ENCODE data around the gene TMEM87B. TPM values are rescaled to one million over a fixed set of nuclear protein-coding genes. Genes with fewer than 3 reads are reported as not detected.

TMEM87B gene
- total RNA-seq, 1 experiment from 2014 or later = 10.5 TPM

- Histone ChIP-seq H4K5ac (ENCODE audit: insufficient read length, low read depth, low read length) (no peak overlapping the region), H4K91ac (ENCODE audit: insufficient read length, low read depth, low read length) (no peak overlapping the region), H2BK5ac (ENCODE audit: insufficient read length, low read length) (no peak overlapping the region), H3K14ac (ENCODE audit: insufficient read depth, low read length) (no peak overlapping the region), H4K20me1 (ENCODE audit: control insufficient read depth, insufficient read depth, insufficient read length) (no peaks in the 10 kb centered on the region), H2BK20ac (ENCODE audit: low read depth, low read length, poor library complexity, severe bottlenecking) (no peak overlapping the region), H3K18ac (ENCODE audit: insufficient read length, low read depth, low read length) (no peak overlapping the region), H3K56ac (ENCODE audit: insufficient read length, low read depth, low read length) (no peak overlapping the region), H3K23ac (ENCODE audit: insufficient read length, low read depth, low read length) (no peak overlapping the region), H3K27ac (ENCODE audit: insufficient read length, low read depth, low read length) (no peak overlapping the region), H2BK15ac (ENCODE audit: low read depth, low read length) (no peak overlapping the region), H2AFZ (ENCODE audit: low read length) (no peak overlapping the region), H3K4me2 (ENCODE audit: insufficient read depth, insufficient read length, low read length) (no peak overlapping the region), H3K9me3 (ENCODE audit: control insufficient read depth, low read depth, low read length) (no peaks in the 10 kb centered on the region), H3K9ac (ENCODE audit: extremely low read depth, insufficient read length, low read length) (no peak overlapping the region), H3K27me3 (ENCODE audit: insufficient read depth, low read length) (no peaks in the 10 kb centered on the region; the same call in 1 of the 2 replicates), H3K4ac (ENCODE audit: low read depth, low read length) (no peak overlapping the region), H3K79me2 (ENCODE audit: insufficient read depth, low read length) (no peaks in the 10 kb centered on the region), H3T11ph (ENCODE audit: low read length) (no peak overlapping the region), H2AK5ac (ENCODE audit: insufficient read length, low read length) (no peak overlapping the region), H3K79me1 (ENCODE audit: insufficient read depth, low read depth, low read length, poor library complexity, severe bottlenecking) (no peaks in the 10 kb centered on the region), H2BK12ac (ENCODE audit: insufficient read length, low read depth, low read length) (no peak overlapping the region), H4K8ac (replicated peaks; ENCODE audit: insufficient read length, low read depth, low read length) (no peak overlapping the region), H2BK120ac (ENCODE audit: low read depth, low read length, poor library complexity, severe bottlenecking) (no peak overlapping the region), H3K23me2 (ENCODE audit: insufficient read length, low read depth, low read length, poor library complexity, severe bottlenecking) (no peaks in the 10 kb centered on the region), H3K4me1 (ENCODE audit: insufficient read depth, low read length) (peaks cover 3% of the 10 kb centered on the region; the same call in 1 of the 2 replicates)
- H3K4me1 Mint-ChIP-seq = peaks cover 2 to 7% of the 10 kb centered on the region in 2 experiments; a peak in 2 of 4 replicates
- no peaks in the 10 kb centered on the region; a peak in 1 of 7 replicates for H3K36me3 Mint-ChIP-seq (ENCODE audit: insufficient read depth in 1 of 3, low read depth in 3 of 3)
- H3K9me3 Mint-ChIP-seq = no peaks in the 10 kb centered on the region
- peaks cover 5% of the 10 kb centered on the region for H3K27me3 Mint-ChIP-seq (ENCODE audit: low read depth)
- H3K4me3 Mint-ChIP-seq = no peak overlapping the region
- no CpG with 5 or more reads among the region's 17 CpGs for WGBS (ENCODE audit: extremely low coverage, insufficient read length, low lambda C conversion rate)
- no peak for DNase-seq
- H3K27ac Mint-ChIP-seq = no peak overlapping the region
- no peak for TF ChIP-seq CTCF (conservative IDR thresholded peaks at IDR 0.05)
These were observed 92.5 kb downstream of the TMEM87B start for GRCh38 chr2:112147382-112148168.
